Natural killer cell treated with Interleukin-12 subunit alpha and Interleukin-12 subunit beta and Interleukin-15 and Interleukin-18, amount 100 ng/mL, for 72 hours (primary cell): ENCODE measurements around the gene EIF5AL1. TPM values are rescaled to one million over a fixed set of nuclear protein-coding genes. Genes with fewer than 3 reads are reported as not detected.
"Not testable (repeated sequence)": the region's sequence is repeated elsewhere in the genome, so short reads cannot be mapped to it uniquely, and the experiment has no call there.

Experiments used
- ATAC-seq, 2 donors: fragments of 150-1000 bp; cut with Tn5 transposase in 1 of 2; sonication (Bioruptor Pico), chemical (Tn5 transposase) in 1 of 2; 2 replicates each; pipeline ENCODE4 v1.10.0; 2021
- DNase-seq: peaks from one replicate; pipeline ENCODE4 v3.0.0; 2022; ENCODE audit warnings: low spot score
- H3K27ac Mint-ChIP-seq, 2 donors: 1 replicate in 1 of 2; 2 replicates in 1 of 2; pipeline ENCODE4 v1.8.0; 2022; ENCODE audit warnings: mixed read lengths in 2 of 2, mild to moderate bottlenecking in 1 of 2, moderate library complexity in 1 of 2
- H3K27me3 Mint-ChIP-seq, 2 donors: 1 replicate in 1 of 2; 2 replicates in 1 of 2; pipeline ENCODE4 v1.8.0; 2022; ENCODE audit warnings: mixed read lengths in 2 of 2
- H3K36me3 Mint-ChIP-seq: one replicate; pipeline ENCODE4 v1.8.0; 2022; ENCODE audit warnings: mixed read lengths
- H3K4me1 Mint-ChIP-seq, 2 donors: 1 replicate in 1 of 2; 2 replicates in 1 of 2; pipeline ENCODE4 v1.8.0; 2022; ENCODE audit warnings: low read depth in 2 of 2, mixed read lengths in 2 of 2, mild to moderate bottlenecking in 1 of 2
- H3K4me3 Mint-ChIP-seq: one replicate; pipeline ENCODE4 v1.8.0; 2022; ENCODE audit warnings: mixed read lengths
- H3K9me3 Mint-ChIP-seq: 2 replicates; pipeline ENCODE4 v1.8.0; 2022; ENCODE audit warnings: mixed read lengths
- total RNA-seq, 2 donors: library from RNA; stranded (reverse); gene quantifications; one replicate each; pipeline ENCODE4 v1.2.3, GENCODE V29; 2022

The EIF5AL1 gene
- total RNA-seq, 2 donors from 2014 or later = 0.11 to 4.8 TPM

GRCh38 chr10:79492839-79493238 is 19.5 kb upstream of the EIF5AL1 start:
- H3K27me3 Mint-ChIP-seq = peaks cover 10 to 15% of the 10 kb centered on the region in 2 donors
- H3K27ac Mint-ChIP-seq = no peak overlapping the region
- DNase-seq (no peak), ATAC-seq (no peak)
- no peak overlapping the region for H3K4me3 Mint-ChIP-seq
- H3K36me3 Mint-ChIP-seq = no peaks in the 10 kb centered on the region
- no peaks in the 10 kb centered on the region for H3K9me3 Mint-ChIP-seq
- peaks cover 0 to 5% of the 10 kb centered on the region in 2 donors for H3K4me1 Mint-ChIP-seq

- Mint-ChIP-seq H3K4me1 (peaks cover 0 to 5% of the 10 kb centered on the region in 2 donors), H3K27me3 (peaks cover 11 to 17% of the 10 kb centered on the region in 2 donors), H3K36me3 (no peaks in the 10 kb centered on the region), H3K4me3 (no peak overlapping the region), H3K27ac (no peak overlapping the region), H3K9me3 (no peaks in the 10 kb centered on the region)
- no peak for ATAC-seq
- no peak for DNase-seq
Measured at GRCh38 chr10:79493806-79494205, 18.5 kb upstream of the EIF5AL1 start.

GRCh38 chr10:79494871-79495705 is 17.2 kb upstream of the EIF5AL1 start:
- DNase-seq = no peak
- no peak for ATAC-seq
- Mint-ChIP-seq H3K27ac (no peak overlapping the region), H3K36me3 (no peaks in the 10 kb centered on the region), H3K4me1 (peaks cover 0 to 5% of the 10 kb centered on the region in 2 donors), H3K9me3 (no peaks in the 10 kb centered on the region), H3K4me3 (no peak overlapping the region), H3K27me3 (peaks cover 11 to 17% of the 10 kb centered on the region in 2 donors)

- no peak overlapping the region for H3K4me3 Mint-ChIP-seq
- H3K36me3 Mint-ChIP-seq = no peaks in the 10 kb centered on the region
- peaks cover 0 to 5% of the 10 kb centered on the region in 2 donors for H3K4me1 Mint-ChIP-seq
- no peak for DNase-seq
- H3K27ac Mint-ChIP-seq = no peak overlapping the region
- H3K9me3 Mint-ChIP-seq = no peaks in the 10 kb centered on the region
- no peak for ATAC-seq
- H3K27me3 Mint-ChIP-seq = peaks cover 11 to 17% of the 10 kb centered on the region in 2 donors
Measured at GRCh38 chr10:79495791-79496190, 16.5 kb upstream of the EIF5AL1 start.

- Mint-ChIP-seq H3K9me3 (no peaks in the 10 kb centered on the region), H3K36me3 (no peaks in the 10 kb centered on the region), H3K27me3 (peaks cover 20 to 24% of the 10 kb centered on the region in 2 donors), H3K4me3 (no peak overlapping the region), H3K27ac (no peak overlapping the region), H3K4me1 (peaks cover 0 to 5% of the 10 kb centered on the region in 2 donors)
- DNase-seq (no peak), ATAC-seq (no peak)
Measured at GRCh38 chr10:79496896-79497295, 15.4 kb upstream of the EIF5AL1 start.

GRCh38 chr10:79498291-79498829 is 14.0 kb upstream of the EIF5AL1 start:
- Mint-ChIP-seq H3K4me1 (peaks cover 0 to 5% of the 10 kb centered on the region in 2 donors), H3K4me3 (no peak overlapping the region)

GRCh38 chr10:79502561-79503309 is 9.6 kb upstream of the EIF5AL1 start:
- no peak for DNase-seq
- peaks cover 7 to 9% of the 10 kb centered on the region in 2 donors for H3K4me1 Mint-ChIP-seq
- ATAC-seq = peak in 1 of 2 donors; percentile 34
- H3K4me3 Mint-ChIP-seq = no peak overlapping the region
- no peaks in the 10 kb centered on the region for H3K36me3 Mint-ChIP-seq
- peaks cover 34 to 36% of the 10 kb centered on the region in 2 donors for H3K27me3 Mint-ChIP-seq
- no peaks in the 10 kb centered on the region for H3K9me3 Mint-ChIP-seq
- no peak overlapping the region for H3K27ac Mint-ChIP-seq

More at GRCh38 chr10:79498291-79498829, 14.0 kb upstream of the EIF5AL1 start:
- Mint-ChIP-seq H3K27me3 (peaks cover 29 to 31% of the 10 kb centered on the region in 2 donors), H3K27ac (no peak overlapping the region), H3K9me3 (no peaks in the 10 kb centered on the region), H3K36me3 (no peaks in the 10 kb centered on the region)
- DNase-seq (no peak), ATAC-seq (no peak)

- H3K4me3 Mint-ChIP-seq, DNase-seq, ATAC-seq, H3K4me1 Mint-ChIP-seq, H3K36me3 Mint-ChIP-seq, H3K9me3 Mint-ChIP-seq, H3K27ac Mint-ChIP-seq: not testable (repeated sequence)
- H3K27me3 Mint-ChIP-seq = peaks cover 30 to 34% of the 10 kb centered on the region in 2 donors
Measured at GRCh38 chr10:79503787-79504186, 8.5 kb upstream of the EIF5AL1 start.

GRCh38 chr10:79504483-79504882 is 7.8 kb upstream of the EIF5AL1 start:
- ATAC-seq, H3K4me1 Mint-ChIP-seq, H3K36me3 Mint-ChIP-seq, DNase-seq, H3K9me3 Mint-ChIP-seq, H3K27ac Mint-ChIP-seq, H3K4me3 Mint-ChIP-seq: not testable (repeated sequence)
- H3K27me3 Mint-ChIP-seq = peaks cover 30 to 34% of the 10 kb centered on the region in 2 donors

GRCh38 chr10:79505328-79505727 is 7.0 kb upstream of the EIF5AL1 start:
- not testable (repeated sequence) for H3K27ac Mint-ChIP-seq, H3K4me1 Mint-ChIP-seq

GRCh38 chr10:79505829-79506228 is 6.5 kb upstream of the EIF5AL1 start:
- Mint-ChIP-seq H3K27me3 (peaks cover 30 to 34% of the 10 kb centered on the region in 2 donors), H3K4me1 (peaks cover 7 to 9% of the 10 kb centered on the region in 2 donors), H3K9me3 (no peaks in the 10 kb centered on the region), H3K27ac (peak overlapping the region in 1 of 2 donors; percentile 3), H3K4me3 (no peak overlapping the region), H3K36me3 (no peaks in the 10 kb centered on the region)
- DNase-seq (no peak), ATAC-seq (peak; percentile 54 to 74)

More at GRCh38 chr10:79505328-79505727, 7.0 kb upstream of the EIF5AL1 start:
- peaks cover 30 to 34% of the 10 kb centered on the region in 2 donors for H3K27me3 Mint-ChIP-seq
- not testable (repeated sequence) for H3K9me3 Mint-ChIP-seq, H3K4me3 Mint-ChIP-seq, DNase-seq, H3K36me3 Mint-ChIP-seq, ATAC-seq

GRCh38 chr10:79507440-79508167 is 4.7 kb upstream of the EIF5AL1 start:
- no peak overlapping the region for H3K4me3 Mint-ChIP-seq
- no peaks in the 10 kb centered on the region for H3K9me3 Mint-ChIP-seq

GRCh38 chr10:79508245-79508644 is 4.1 kb upstream of the EIF5AL1 start:
- H3K9me3 Mint-ChIP-seq, H3K4me3 Mint-ChIP-seq, H3K4me1 Mint-ChIP-seq, DNase-seq, H3K36me3 Mint-ChIP-seq, H3K27ac Mint-ChIP-seq, ATAC-seq: not testable (repeated sequence)
- peaks cover 18% of the 10 kb centered on the region in 2 donors for H3K27me3 Mint-ChIP-seq

More at GRCh38 chr10:79507440-79508167, 4.7 kb upstream of the EIF5AL1 start:
- H3K27me3 Mint-ChIP-seq = peaks cover 24% of the 10 kb centered on the region in 2 donors
- peaks cover 7 to 9% of the 10 kb centered on the region in 2 donors for H3K4me1 Mint-ChIP-seq
- DNase-seq (no peak), ATAC-seq (no peak)
- H3K36me3 Mint-ChIP-seq = no peaks in the 10 kb centered on the region
- H3K27ac Mint-ChIP-seq = no peak overlapping the region
